Measurements from ENCODE around the gene TTN.

TTN gene

DNA sequence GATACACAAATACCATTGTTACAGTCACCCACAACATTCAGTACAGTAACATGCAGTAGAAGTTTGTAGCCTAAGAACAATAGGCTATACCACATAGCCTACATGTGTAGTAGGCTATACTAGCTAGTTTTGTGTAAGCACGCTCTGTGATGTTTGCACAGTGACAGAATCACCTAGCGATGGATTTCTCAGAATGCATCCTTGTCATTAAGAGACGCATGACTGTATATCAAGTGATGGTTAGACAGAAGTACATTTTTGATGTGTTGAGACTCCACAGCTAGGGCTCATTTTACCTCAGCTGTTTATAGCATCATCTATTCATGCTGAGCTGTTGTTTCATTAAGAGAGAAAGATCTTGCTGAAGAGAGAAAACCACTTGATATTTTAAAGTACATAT, 307.6 kb downstream of the TTN start:
- FAIRE-seq = no peak

DNA sequence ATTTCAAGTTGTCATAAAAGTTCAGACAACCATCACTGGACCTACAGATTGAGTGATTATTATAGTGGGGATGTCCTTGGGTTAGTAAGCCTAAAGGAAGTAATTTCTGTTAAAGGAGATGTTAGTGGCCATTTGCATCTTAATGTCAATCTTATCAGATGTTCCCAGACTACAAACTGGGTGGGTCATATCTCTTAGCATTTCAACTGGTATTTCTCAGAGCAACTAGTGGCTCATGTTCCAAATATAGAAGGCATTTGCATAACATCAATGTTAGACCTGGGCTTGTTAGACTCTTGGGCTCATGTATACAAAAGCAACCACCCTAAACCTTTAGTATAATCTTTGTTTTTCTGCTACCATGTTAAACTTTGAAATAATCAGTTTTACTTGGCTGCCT, 309.1 kb downstream of the TTN start:
- FAIRE-seq = no peak
- DNase-seq (ENCODE audit: low spot score) = no peak

More for the DNA sequence above, 307.6 kb downstream of the TTN start:
- DNase-seq (ENCODE audit: low spot score) = no peak

DNA sequence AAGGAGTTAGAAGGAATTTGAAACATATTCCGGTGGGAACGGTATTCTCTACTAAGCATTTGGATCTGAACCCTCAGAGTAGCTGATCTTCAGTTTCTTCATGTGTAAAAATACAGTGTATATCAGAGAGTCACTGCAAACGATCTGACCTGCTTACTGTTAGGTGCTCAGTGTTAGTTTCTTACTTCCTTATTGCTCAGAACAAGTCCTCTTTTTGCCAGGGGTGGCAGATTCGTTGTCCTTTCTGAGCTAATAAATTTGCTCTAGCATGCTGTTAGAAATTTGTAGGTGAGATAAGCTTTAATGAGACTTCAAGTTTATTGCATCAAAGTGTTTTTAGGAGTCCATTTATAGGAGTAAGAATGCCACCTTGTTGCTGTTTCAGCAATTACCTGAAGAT, 311.2 kb downstream of the TTN start:
- DNase-seq (ENCODE audit: low spot score) (no peak), FAIRE-seq (no peak)

DNA sequence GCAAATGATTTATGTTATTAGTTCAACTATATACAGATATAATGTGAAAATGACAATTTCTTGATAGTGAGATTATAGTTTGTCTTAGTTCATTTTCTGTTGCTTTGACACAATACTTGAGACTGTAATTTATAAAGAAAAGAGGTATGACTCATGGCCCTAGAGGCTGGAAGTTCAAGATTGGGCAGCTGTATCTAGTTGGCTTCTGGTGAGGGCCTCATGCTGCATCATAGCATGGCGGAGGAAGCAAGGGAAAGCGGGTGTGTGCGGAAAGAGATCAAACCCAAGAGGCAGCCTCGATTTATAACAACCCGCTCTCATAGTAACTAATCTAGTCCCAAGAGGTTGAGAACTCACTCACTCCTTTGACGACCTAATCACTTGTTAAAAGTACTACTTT, 315.6 kb downstream of the TTN start:
- FAIRE-seq (no peak), DNase-seq (ENCODE audit: low spot score) (no peak)

DNA sequence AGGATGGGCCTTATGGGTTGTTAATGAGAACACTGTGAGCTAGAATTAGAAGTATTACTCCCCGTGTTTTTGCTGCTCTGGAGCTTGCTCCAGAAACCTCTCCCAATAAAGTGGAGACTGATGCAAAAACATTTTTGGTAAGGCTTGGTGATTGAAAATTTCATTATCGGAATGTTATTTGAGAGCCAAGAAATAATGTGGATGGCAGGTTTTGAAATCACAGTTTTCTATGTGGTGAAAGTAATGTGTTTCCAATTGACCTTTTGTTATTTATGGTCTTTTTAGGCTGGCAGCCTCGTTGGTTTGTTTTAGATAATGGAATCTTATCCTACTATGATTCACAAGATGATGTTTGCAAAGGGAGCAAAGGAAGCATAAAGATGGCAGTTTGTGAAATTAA, 321.9 kb downstream of the TTN start:
- DNase-seq (ENCODE audit: low spot score) (no peak), FAIRE-seq (no peak)

DNA sequence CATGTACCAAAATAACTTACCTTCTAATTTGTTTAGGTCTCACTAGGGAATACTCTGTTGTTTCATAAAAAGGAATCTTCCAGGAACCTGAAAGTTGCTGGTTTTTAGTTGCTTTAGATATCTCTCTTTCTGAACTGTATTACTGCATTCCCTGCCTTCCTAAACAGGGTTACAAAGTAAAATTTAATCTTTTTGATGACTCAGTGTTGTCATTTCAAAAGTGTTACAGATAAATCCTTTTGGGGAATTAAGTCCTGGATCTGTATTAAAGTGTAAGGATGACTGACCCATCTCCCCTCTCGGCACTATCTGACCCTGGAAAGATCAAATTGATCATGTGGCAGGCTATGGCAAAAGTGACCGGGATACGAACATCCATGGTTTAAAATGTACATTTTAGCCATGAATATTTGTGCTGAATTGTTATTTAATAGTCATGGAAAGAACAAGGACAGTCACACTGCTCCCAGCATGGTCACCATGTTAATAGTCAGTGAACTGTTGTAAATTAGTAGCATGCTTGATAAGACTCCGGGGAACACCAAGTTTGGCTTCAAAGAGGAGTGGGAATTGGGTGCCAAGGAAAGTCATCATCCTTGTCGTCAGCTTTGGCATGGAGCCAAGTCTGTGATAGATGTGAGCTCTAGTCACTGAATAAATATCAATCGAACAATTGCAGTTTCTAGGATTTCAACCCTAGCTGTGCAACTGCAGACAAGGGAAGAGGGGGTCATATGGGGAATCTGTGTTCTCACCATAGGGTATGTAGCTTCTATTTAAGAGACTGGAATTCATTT, 322.8 kb downstream of the TTN start:
- DNase-seq (ENCODE audit: low spot score) (peak; percentile 41), FAIRE-seq (no peak)

DNA sequence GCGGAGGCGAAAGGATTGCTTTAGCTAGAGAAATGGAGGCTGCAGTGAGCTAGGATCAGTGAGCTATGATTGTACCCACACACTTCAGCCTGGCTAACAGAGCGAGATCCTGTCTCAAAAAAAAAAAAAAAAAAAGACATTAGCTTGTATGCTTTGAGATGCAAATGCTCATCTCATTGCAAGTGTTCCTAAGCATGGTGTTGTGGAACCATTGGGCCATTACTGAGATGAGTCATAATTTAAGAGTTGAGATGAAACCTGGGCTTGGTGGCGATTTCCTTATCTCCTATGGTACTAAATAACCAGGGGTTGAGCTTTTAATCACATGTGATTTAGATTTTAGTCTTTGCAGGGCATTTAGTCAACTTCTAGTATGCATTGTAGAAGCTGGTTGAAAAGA, 324.8 kb downstream of the TTN start:
- peak; percentile 74 for FAIRE-seq
- peak; percentile 60 for DNase-seq (ENCODE audit: low spot score)

DNA sequence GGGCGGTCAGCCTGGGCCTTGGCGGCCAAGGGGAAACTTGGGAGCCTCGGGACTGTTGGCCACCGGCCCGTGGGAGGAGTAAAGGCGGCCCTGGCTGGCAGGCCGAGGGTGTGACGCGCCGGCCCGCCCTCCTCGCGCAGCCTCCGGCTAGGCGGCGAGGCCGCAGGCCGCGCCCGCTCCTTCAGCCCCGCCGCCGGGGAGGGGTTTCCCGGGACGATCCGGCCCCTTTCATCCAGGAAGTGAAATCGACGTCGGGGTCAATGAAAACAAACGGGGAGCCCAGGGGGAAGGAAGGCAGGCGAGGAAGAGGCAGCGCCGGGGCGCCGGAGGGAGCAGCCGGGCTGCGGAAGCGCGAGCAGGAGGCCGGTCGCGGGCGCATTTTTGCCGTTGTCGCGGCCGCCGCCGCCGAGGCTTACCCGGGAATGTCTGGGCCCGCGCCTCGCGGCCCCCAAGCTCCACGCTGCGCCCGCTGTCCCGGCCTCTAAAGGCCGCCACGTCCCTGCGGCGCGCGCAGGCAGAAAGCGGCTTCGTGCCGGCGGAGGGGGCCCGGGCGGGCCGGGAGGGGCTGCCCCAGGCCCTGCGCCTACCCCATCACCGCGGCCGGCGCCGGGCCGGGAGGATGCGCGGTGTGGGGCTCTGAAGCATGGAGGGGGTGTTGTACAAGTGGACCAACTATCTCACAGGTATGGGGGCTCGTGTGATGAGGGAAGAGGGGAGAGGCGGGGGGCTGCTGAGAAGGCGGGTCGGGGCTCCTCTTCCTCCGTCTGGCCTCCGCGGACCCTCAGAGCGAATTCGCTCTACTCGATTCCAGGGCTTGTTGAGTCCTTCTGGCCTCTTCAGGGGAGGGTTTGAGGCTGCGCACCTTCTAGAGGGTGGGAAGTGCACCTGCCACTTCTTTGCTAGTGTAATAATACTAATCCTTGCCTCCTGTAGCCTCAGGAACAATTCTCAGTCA, 326.7 kb downstream of the TTN start, which contains the start of gene PLEKHA3:
PLEKHA3 (plus strand) TSS at position 231 of the 955 bp plus-strand sequence; CDS start at position 644, 413 bp downstream.
- FAIRE-seq = no peak
- DNase-seq (ENCODE audit: low spot score) = peak; percentile 91

DNA sequence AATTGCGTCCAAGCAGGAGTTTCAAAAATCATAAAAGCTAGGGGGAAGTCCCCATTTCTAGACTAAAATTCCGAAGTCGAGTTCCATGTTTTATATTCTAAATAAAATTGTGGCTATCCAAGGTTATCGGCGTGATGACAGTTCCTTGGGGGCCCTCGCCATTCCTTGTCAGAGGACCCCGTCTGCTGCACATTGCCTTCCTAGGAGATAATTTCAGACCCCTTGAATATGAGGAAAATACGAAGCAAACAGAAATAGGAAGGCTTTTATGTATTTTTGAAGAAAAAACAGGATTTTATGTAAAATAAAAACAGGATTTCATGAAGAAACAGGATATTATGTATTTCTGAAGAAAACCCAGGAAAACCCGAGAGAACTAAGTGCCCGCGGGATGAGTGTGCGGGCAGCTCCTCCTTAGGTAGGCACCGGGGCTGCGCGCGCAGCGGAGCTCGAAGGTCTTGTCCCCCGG, 327.4 kb downstream of the TTN start:
- peak; percentile 52 for FAIRE-seq

DNA sequence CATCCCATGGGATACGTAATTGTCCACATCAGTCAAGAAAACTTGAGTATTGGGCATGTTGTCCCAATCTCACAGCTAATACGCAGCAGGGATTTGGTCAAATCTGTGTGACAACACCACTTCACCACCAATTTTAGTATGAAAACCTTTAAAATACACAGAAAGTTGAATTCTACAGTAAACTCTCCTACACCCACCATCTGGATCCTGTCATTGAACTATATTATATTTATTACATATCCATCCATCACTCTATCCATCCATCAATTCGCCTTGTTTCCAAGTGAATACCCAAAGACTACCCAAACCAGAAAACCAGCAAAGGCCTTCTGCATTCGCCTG, 328.0 kb downstream of the TTN start:
- FAIRE-seq = no peak
- DNase-seq (ENCODE audit: low spot score) = no peak

More for the DNA sequence above, 327.4 kb downstream of the TTN start:
- no peak for DNase-seq (ENCODE audit: low spot score)

DNA sequence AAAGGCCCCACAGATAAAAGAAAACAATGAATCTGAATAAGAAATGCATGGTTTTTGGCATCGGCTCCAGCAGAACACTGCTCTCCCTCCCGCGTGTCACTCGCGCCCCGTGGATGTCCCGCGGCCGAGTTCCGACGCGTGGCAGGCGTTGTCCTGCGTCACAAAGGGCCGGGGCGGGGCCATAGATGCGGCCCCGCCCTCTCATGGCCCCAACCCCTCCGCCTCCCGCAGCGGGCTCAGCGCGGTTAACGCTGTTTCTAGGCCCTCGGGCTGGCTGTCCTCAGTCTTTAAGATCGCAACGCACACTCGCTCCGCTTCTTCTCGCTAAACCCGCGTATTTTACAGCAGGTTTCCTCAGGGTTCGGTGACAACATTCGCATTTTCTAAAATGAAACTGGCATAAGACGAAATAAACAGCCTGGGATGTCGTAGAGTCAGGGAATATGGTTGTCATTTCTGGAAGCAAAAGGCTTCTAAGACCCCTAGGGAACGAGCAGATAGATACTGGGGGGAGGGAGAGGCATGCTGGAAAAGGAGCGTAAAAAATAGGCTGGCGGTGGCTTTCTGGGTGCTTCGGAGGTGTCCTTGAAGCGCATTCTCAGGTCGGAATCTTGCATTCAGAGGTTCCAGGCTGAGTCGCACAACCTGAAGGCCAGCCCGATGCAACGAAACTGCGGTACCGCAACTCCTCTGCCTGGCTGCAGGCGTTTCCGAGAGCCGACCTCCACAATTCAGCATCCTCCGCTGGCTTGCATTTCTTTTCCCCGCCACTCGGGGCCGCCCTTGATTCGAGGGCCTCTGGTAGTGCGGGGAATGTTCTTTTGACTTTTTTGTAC, 328.6 kb downstream of the TTN start, which contains the start of gene FKBP7:
FKBP7 (minus strand) TSS at position 162 of the 836 bp plus-strand sequence; CDS start at position 61, 101 bp downstream.
- peak; percentile 55 for FAIRE-seq
- peak; percentile 75 for DNase-seq (ENCODE audit: low spot score)

DNA sequence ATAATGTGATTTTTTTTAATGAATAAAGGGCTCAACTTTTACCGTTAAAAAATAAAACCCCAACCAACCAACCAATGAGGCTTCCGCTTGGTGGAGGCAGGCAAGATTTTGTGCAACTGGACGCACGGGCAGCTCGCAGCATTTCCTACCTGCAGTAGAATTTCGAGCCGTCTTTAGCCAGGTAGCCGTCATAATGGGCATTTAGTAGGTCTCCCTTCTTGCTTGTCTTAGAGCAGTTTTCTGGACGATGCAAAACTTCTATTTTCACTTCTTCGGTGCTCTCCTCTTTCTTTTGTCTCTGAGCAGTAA, 329.1 kb downstream of the TTN start:
- FAIRE-seq (no peak), DNase-seq (ENCODE audit: low spot score) (no peak)

DNA sequence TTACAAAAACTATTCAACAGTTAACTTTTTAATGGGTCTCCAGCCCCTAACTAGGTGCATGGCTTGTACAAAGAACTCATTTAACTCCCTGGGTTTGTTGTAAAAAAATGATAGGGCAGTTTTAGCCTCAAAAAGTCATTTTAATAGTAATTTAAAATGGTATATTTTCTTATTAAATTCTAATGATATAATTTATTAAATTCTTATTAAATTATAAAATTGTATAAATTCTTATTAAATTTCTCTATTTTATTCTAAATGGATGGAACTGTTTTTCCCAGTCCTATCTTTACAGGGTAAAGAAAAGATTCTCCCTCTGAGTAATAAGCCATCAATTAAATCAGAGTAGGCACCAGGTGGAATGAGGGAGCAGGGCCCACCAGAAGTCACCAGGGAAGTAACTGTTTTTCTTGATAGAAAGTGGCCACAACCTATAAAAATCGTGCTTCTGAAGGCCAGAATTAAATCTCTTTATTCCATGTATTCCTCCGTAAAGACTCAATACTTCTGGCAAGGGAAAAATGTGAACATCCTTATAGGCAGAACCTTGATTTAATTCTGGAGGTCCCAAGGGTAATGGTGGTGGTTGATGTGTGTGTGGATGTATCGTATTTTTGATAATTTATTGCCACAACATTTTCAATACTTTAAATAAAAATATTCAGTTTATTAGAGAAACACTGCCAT, 329.6 kb downstream of the TTN start:
- FAIRE-seq = peak; percentile 33
- DNase-seq (ENCODE audit: low spot score) = no peak

DNA sequence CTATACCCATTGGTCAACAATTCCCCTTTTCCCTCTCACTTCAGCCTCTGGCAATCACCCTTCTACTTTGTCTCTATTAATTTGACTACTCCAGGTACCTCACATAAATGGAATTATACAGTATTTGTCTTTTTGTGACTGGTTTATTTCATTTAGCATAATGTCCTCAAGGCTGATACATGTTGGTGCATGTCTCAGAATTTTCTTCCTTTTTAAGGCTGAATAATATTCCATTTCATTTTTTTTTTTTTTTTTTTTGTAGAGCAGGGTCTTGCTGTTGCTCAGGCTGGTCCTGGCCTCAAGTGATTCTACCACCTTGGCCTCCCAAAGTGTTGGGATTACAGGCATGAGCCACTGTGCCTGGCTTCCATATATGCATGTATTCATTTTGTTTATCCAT, 330.7 kb downstream of the TTN start:
- FAIRE-seq (no peak), DNase-seq (ENCODE audit: low spot score) (no peak)

Data from RCC 7860 (cell line).